ENCODE measurements around the gene RNF126.

DNA sequence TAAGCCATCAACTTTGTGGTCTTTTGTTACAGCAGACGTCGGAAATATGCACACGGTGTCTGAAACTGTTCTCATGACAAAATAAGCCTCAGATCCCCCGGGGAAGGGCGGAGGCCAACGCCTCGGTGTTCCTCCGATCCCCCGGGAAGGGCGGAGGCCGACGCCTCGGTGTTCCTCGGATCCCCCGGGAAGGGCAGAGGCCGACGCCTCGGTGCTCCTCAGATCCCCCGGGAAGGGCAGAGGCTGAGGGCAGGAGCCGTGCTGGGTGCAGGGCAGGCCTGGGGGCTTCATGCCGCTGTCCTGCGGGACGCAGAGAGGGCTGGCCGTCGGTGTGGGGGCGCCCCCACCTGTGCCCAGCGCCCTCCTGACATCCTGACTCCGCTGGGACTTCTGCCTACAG lies 18.7 kb downstream of the RNF126 start:
- TF ChIP-seq, protein P1, sequence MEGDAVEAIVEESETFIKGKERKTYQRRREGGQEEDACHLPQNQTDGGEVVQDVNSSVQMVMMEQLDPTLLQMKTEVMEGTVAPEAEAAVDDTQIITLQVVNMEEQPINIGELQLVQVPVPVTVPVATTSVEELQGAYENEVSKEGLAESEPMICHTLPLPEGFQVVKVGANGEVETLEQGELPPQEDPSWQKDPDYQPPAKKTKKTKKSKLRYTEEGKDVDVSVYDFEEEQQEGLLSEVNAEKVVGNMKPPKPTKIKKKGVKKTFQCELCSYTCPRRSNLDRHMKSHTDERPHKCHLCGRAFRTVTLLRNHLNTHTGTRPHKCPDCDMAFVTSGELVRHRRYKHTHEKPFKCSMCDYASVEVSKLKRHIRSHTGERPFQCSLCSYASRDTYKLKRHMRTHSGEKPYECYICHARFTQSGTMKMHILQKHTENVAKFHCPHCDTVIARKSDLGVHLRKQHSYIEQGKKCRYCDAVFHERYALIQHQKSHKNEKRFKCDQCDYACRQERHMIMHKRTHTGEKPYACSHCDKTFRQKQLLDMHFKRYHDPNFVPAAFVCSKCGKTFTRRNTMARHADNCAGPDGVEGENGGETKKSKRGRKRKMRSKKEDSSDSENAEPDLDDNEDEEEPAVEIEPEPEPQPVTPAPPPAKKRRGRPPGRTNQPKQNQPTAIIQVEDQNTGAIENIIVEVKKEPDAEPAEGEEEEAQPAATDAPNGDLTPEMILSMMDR (IDR thresholded peaks at IDR 0.05; ENCODE audit: poor library complexity, severe bottlenecking): no peak
- no peak for TF ChIP-seq POLR2AphosphoS5 (IDR thresholded peaks at IDR 0.05)
- TF ChIP-seq EZH2 (IDR thresholded peaks at IDR 0.05; ENCODE audit: borderline replicate concordance, insufficient read depth, low read length, poor library complexity, severe bottlenecking): no peak
- TF ChIP-seq TAF1 (IDR thresholded peaks at IDR 0.05; ENCODE audit: low read depth): no peak
- no peak for TF ChIP-seq EP300 (conservative IDR thresholded peaks at IDR 0.05; ENCODE audit: poor library complexity, severe bottlenecking)

Data from neural cell (in vitro differentiated cells).